NCI-H526 (cell line): ENCODE data around the gene TTC31.

ENCODE experiments used
- DNase-seq, 2 experiments: peaks; one replicate each; lab custom pipeline; 2025; lab: John Stamatoyannopoulos, UW

Gene TTC31

GRCh38 chr2:74505448-74506246, 22.8 kb downstream of the TTC31 start:
- DNase-seq: no peak

- DNase-seq: peak; percentile 98 to 99
Observed at GRCh38 chr2:74507145-74507925, 24.5 kb downstream of the TTC31 start, which contains the start of gene PCGF1. Gene PCGF1, minus strand, starts transcription at chr2:74507695. Its CDS starts 27 bp downstream, at chr2:74507668.

GRCh38 chr2:74507926-74508520, 25.1 kb downstream of the TTC31 start:
- DNase-seq: peak; percentile 17 to 57

GRCh38 chr2:74510272-74510671, 27.4 kb downstream of the TTC31 start:
- DNase-seq: no peak

GRCh38 chr2:74511104-74511989, 28.5 kb downstream of the TTC31 start:
- no peak for DNase-seq

- no peak for DNase-seq
Observed at GRCh38 chr2:74512744-74513604, 30.1 kb downstream of the TTC31 start.

- DNase-seq: peak in 1 of 2 experiments; percentile 65
Observed at GRCh38 chr2:74513605-74514367, 30.9 kb downstream of the TTC31 start.

- DNase-seq: peak in 1 of 2 experiments; percentile 63
Observed at GRCh38 chr2:74514368-74515270, 31.7 kb downstream of the TTC31 start, which contains the start of gene TLX2. Gene TLX2, plus strand, starts transcription at chr2:74514450. Its CDS starts 357 bp downstream, at chr2:74514807.

- DNase-seq: no peak
Observed at GRCh38 chr2:74515271-74515980, 32.5 kb downstream of the TTC31 start.

GRCh38 chr2:74515981-74516633, 33.2 kb downstream of the TTC31 start:
- peak; percentile 52 to 71 for DNase-seq

- no peak for DNase-seq
Observed at GRCh38 chr2:74516650-74517049, 33.8 kb downstream of the TTC31 start.

GRCh38 chr2:74522516-74522915, 39.6 kb downstream of the TTC31 start:
- no peak for DNase-seq

- DNase-seq: no peak
Observed at GRCh38 chr2:74524005-74524404, 41.1 kb downstream of the TTC31 start.

- no peak for DNase-seq
Observed at GRCh38 chr2:74524955-74525716, 42.3 kb downstream of the TTC31 start.

- DNase-seq: peak; percentile 37 to 53
Observed at GRCh38 chr2:74525717-74526648, 43.1 kb downstream of the TTC31 start, which contains the start of gene DQX1. Gene DQX1, minus strand, starts transcription at chr2:74526231. Its CDS starts 502 bp downstream, at chr2:74525729.
